ENCODE measurements around the gene MTSS2.

Gene MTSS2

DNA sequence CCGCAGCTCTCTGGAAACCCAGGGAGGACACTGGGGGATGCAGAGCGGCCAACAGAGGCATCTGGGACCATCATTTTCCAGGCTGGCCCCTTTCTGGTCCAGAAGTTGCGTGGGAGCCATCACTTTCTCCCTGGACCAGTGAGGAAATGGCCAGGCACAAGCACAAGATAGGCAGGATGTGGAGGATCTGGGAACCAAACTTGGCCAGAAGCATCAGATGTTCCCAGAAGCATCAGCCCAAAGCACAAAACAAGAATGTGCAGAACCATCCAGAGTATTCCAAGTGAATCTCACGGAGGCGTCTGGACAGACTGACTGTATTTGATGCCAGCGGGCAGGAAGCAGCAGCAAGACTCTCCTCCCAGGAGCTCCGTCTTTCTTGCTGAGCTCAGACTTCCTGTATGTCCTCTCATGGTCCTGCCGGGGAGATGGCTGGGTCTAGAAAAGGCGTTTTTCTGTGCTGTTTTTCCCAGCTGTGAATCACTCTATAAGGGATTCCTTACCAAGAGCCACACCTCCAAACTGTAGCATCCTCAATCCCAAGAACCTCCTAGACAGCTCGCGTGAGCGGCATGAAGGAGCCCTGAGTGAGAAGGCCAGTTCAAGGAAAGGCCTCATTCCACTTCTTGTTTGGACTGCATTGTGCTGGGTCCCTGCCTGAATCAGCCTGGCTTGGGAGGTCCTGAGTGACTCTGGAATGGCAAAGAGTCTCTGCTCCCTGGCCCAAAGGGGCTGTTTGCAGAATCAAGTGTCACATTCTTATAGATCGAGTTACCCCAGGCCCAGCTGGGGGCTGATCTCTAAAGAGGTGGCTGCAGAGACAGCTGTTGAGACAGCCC lies 49.5 kb upstream of the MTSS2 start:
- CTCF ChIA-PET: interaction anchor here (0.6 to 1.2 kb wide), 3 partner anchors 10 to 80 kb away, joined by 3 read pairs; no protein-coding TSS in a partner anchor
- no peak overlapping the region for H3K27ac ChIP-seq (ENCODE audit: extremely low read depth, low read depth, low read length)
- H3K4me1 ChIP-seq (ENCODE audit: control insufficient read depth, insufficient read depth, low read length): no peaks in the 10 kb centered on the region
- TF ChIP-seq ZNF350 (tag by site-specific recombination; IDR thresholded peaks at IDR 0.05) (no peak), ZNF501 (tag by site-specific recombination; IDR thresholded peaks at IDR 0.05) (no peak), BCL11B (tag by site-specific recombination; IDR thresholded peaks at IDR 0.05; ENCODE audit: low read depth) (no peak), SCRT2 (tag by site-specific recombination; IDR thresholded peaks at IDR 0.05) (no peak), GLIS1 (tag by site-specific recombination; IDR thresholded peaks at IDR 0.05) (peak; percentile 62), ZIC2 (tag by site-specific recombination; IDR thresholded peaks at IDR 0.05) (peak; percentile 37; the same call in 1 of the 2 replicates), BCL6B (tag by site-specific recombination; IDR thresholded peaks at IDR 0.05) (no peak), MYNN (tag by site-specific recombination; IDR thresholded peaks at IDR 0.05; ENCODE audit: borderline replicate concordance) (no peak), SALL2 (tag by site-specific recombination; IDR thresholded peaks at IDR 0.05; ENCODE audit: borderline replicate concordance) (no peak), ZNF473 (tag by site-specific recombination; IDR thresholded peaks at IDR 0.05) (no peak), ZNF391 (tag by site-specific recombination; IDR thresholded peaks at IDR 0.05; ENCODE audit: borderline replicate concordance, low read depth) (no peak), ZNF211 (tag by site-specific recombination; IDR thresholded peaks at IDR 0.05; ENCODE audit: low read depth) (no peak), KLF10 (tag by site-specific recombination; IDR thresholded peaks at IDR 0.05) (no peak), ZSCAN16 (tag by site-specific recombination; IDR thresholded peaks at IDR 0.05) (no peak), ZNF140 (tag by site-specific recombination; IDR thresholded peaks at IDR 0.05) (no peak)
- TF ChIP-seq, protein P1, sequence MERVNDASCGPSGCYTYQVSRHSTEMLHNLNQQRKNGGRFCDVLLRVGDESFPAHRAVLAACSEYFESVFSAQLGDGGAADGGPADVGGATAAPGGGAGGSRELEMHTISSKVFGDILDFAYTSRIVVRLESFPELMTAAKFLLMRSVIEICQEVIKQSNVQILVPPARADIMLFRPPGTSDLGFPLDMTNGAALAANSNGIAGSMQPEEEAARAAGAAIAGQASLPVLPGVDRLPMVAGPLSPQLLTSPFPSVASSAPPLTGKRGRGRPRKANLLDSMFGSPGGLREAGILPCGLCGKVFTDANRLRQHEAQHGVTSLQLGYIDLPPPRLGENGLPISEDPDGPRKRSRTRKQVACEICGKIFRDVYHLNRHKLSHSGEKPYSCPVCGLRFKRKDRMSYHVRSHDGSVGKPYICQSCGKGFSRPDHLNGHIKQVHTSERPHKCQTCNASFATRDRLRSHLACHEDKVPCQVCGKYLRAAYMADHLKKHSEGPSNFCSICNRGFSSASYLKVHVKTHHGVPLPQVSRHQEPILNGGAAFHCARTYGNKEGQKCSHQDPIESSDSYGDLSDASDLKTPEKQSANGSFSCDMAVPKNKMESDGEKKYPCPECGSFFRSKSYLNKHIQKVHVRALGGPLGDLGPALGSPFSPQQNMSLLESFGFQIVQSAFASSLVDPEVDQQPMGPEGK (tag by site-specific recombination; IDR thresholded peaks at IDR 0.05): no peak
- POLR2A ChIA-PET: interaction anchor here (0.6 kb wide), 1 partner anchor 1176 kb away, joined by 3 read pairs; no protein-coding TSS in a partner anchor
- H3K9me3 ChIP-seq (ENCODE audit: control insufficient read depth, insufficient read depth, low read depth, low read length): no peaks in the 10 kb centered on the region
- no peak overlapping the region for H3K4me3 ChIP-seq (ENCODE audit: low read depth, low read length)
- H3K36me3 ChIP-seq (ENCODE audit: control insufficient read depth in 2 of 2, insufficient read depth in 1 of 2, low read length in 2 of 2): peaks cover 0 to 7% of the 10 kb centered on the region in 2 experiments; a peak in 1 of 3 replicates

- no peak overlapping the region for H3K4me3 ChIP-seq (ENCODE audit: low read depth, low read length)
- ChIA-PET CTCF (interaction anchor here (0.6 kb wide), 2 partner anchors 10 to 47 kb away, joined by 3 read pairs; no protein-coding TSS in a partner anchor), POLR2A (interaction anchor here (0.6 kb wide), 1 partner anchor 1177 kb away, joined by 3 read pairs; no protein-coding TSS in a partner anchor)
- H3K27ac ChIP-seq (ENCODE audit: extremely low read depth, low read depth, low read length): no peak overlapping the region
- H3K4me1 ChIP-seq (ENCODE audit: control insufficient read depth, insufficient read depth, low read length): no peaks in the 10 kb centered on the region
- peaks cover 0 to 7% of the 10 kb centered on the region in 2 experiments; a peak in 1 of 3 replicates for H3K36me3 ChIP-seq (ENCODE audit: control insufficient read depth in 2 of 2, insufficient read depth in 1 of 2, low read length in 2 of 2)
- TF ChIP-seq, protein P2, sequence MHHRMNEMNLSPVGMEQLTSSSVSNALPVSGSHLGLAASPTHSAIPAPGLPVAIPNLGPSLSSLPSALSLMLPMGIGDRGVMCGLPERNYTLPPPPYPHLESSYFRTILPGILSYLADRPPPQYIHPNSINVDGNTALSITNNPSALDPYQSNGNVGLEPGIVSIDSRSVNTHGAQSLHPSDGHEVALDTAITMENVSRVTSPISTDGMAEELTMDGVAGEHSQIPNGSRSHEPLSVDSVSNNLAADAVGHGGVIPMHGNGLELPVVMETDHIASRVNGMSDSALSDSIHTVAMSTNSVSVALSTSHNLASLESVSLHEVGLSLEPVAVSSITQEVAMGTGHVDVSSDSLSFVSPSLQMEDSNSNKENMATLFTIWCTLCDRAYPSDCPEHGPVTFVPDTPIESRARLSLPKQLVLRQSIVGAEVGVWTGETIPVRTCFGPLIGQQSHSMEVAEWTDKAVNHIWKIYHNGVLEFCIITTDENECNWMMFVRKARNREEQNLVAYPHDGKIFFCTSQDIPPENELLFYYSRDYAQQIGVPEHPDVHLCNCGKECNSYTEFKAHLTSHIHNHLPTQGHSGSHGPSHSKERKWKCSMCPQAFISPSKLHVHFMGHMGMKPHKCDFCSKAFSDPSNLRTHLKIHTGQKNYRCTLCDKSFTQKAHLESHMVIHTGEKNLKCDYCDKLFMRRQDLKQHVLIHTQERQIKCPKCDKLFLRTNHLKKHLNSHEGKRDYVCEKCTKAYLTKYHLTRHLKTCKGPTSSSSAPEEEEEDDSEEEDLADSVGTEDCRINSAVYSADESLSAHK (tag by site-specific recombination; IDR thresholded peaks at IDR 0.05): no peak
- TF ChIP-seq ZNF610 (tag by site-specific recombination; IDR thresholded peaks at IDR 0.05; ENCODE audit: borderline replicate concordance): no peak
- TF ChIP-seq RBAK (tag by site-specific recombination; IDR thresholded peaks at IDR 0.05): no peak
- TF ChIP-seq ZNF629 (tag by site-specific recombination; IDR thresholded peaks at IDR 0.05): no peak
- TF ChIP-seq REPIN1 (tag by site-specific recombination; IDR thresholded peaks at IDR 0.05; ENCODE audit: low read depth): no peak
- TF ChIP-seq ZNF133 (tag by site-specific recombination; IDR thresholded peaks at IDR 0.05): no peak
- no peak for TF ChIP-seq ZNF211 (tag by site-specific recombination; IDR thresholded peaks at IDR 0.05; ENCODE audit: low read depth)
- H3K9me3 ChIP-seq (ENCODE audit: control insufficient read depth, insufficient read depth, low read depth, low read length): no peaks in the 10 kb centered on the region
Measured at GRCh38 chr16:70734522-70735095, 48.8 kb upstream of the MTSS2 start.
